Mammary epithelial cell (primary cell): ENCODE results near the gene THSD7A.

ENCODE experiments used
- EZH2 ChIP-seq: IDR thresholded peaks from 2 replicates; pipeline ENCODE4 v1.6.1; 2012; ENCODE audit warnings: low read length, inconsistent platforms, borderline replicate concordance
- TF ChIP-seq, protein P1 (sequence below), 2 donors: IDR thresholded peaks in 1 of 2; conservative IDR thresholded peaks in 1 of 2; 2 replicates each; pipeline ENCODE4 v1.5.1; 2011 to 2012; ENCODE audit warnings: inconsistent platforms in 2 of 2, low read length in 2 of 2, mild to moderate bottlenecking in 2 of 2, control low read depth in 1 of 2, low read depth in 1 of 2; ENCODE audit not compliant: insufficient read depth in 1 of 2; ENCODE audit errors: extremely low read depth in 1 of 2

DNA sequence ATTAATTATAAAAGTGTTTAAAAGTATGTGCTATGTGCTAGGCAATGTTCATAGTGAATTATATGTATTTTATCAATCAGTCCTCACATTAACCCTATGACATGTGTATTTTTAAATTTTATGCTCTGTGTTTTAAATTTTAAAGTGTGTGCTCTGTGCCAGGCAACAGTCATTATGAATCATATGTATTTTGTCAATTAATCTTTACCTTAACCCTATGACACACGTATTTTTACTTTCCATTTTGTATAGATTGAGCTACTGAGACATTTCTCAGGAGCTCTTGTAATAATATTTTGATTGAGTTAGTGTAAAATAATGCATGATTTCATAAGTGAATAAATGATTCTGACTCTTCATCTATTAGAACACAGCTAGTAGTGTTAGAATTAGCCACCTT, 117.8 kb downstream of the THSD7A start:
- TF ChIP-seq, protein P1, sequence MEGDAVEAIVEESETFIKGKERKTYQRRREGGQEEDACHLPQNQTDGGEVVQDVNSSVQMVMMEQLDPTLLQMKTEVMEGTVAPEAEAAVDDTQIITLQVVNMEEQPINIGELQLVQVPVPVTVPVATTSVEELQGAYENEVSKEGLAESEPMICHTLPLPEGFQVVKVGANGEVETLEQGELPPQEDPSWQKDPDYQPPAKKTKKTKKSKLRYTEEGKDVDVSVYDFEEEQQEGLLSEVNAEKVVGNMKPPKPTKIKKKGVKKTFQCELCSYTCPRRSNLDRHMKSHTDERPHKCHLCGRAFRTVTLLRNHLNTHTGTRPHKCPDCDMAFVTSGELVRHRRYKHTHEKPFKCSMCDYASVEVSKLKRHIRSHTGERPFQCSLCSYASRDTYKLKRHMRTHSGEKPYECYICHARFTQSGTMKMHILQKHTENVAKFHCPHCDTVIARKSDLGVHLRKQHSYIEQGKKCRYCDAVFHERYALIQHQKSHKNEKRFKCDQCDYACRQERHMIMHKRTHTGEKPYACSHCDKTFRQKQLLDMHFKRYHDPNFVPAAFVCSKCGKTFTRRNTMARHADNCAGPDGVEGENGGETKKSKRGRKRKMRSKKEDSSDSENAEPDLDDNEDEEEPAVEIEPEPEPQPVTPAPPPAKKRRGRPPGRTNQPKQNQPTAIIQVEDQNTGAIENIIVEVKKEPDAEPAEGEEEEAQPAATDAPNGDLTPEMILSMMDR (conservative IDR thresholded peaks at IDR 0.05 in 1 of 2, IDR thresholded peaks at IDR 0.05 in 1 of 2; ENCODE audit: extremely low read depth in 1 of 2, insufficient read depth in 1 of 2, low read depth in 1 of 2, low read length in 2 of 2), result no peak
- TF ChIP-seq EZH2, result no peak
